GM23338 (cell line): ENCODE measurements around the gene HS6ST3. TPM values are rescaled to one million over a fixed set of nuclear protein-coding genes. Genes with fewer than 3 reads are reported as not detected.

Source experiments
- ATAC-seq: fragments of 200-7000 bp; cut with Tn5 transposase; 3 replicates; pipeline ENCODE4 v1.9.1; 2020
- DNase-seq: peaks from one replicate; pipeline ENCODE4 v3.0.0-alpha.2; 2015; ENCODE audit warnings: low spot score
- H2AFZ ChIP-seq: fragments of 200-600 bp; sonication (generic); 2 replicates; pipeline ENCODE4 v1.8.0; 2016; ENCODE audit warnings: antibody characterized with exemption, mild to moderate bottlenecking, moderate library complexity
- H3F3A ChIP-seq: fragments of 200-600 bp; sonication (generic); replicated peaks from 2 replicates; pipeline ENCODE4 v1.8.0; 2017; ENCODE audit warnings: antibody characterized with exemption, mixed run types, low read depth
- H3K27ac ChIP-seq: fragments of 200-600 bp; sonication (generic); 2 replicates; pipeline ENCODE4 v1.6.1; 2016; ENCODE audit warnings: low read depth
- H3K27me3 ChIP-seq: fragments of 200-600 bp; sonication (generic); 2 replicates; pipeline ENCODE4 v1.8.0; 2016; ENCODE audit warnings: mild to moderate bottlenecking, mixed run types, moderate library complexity; ENCODE audit not compliant: insufficient read depth
- H3K36me3 ChIP-seq: fragments of 200-600 bp; sonication (generic); 2 replicates; pipeline ENCODE4 v1.8.0; 2016; ENCODE audit warnings: mild to moderate bottlenecking; ENCODE audit not compliant: insufficient read depth
- H3K4me1 ChIP-seq: fragments of 200-600 bp; sonication (generic); 2 replicates; pipeline ENCODE4 v1.8.0; 2016; ENCODE audit warnings: mild to moderate bottlenecking, moderate library complexity; ENCODE audit not compliant: insufficient read depth
- H3K4me2 ChIP-seq: fragments of 200-600 bp; sonication (generic); 2 replicates; pipeline ENCODE4 v1.7.1; 2017; ENCODE audit warnings: mixed run types
- H3K4me3 ChIP-seq: fragments of 200-600 bp; sonication (generic); 2 replicates; pipeline ENCODE4 v1.6.1; 2016; ENCODE audit warnings: mixed run types
- H3K79me2 ChIP-seq: fragments of 200-600 bp; sonication (generic); replicated peaks from 2 replicates; pipeline ENCODE4 v1.8.0; 2017; ENCODE audit warnings: mild to moderate bottlenecking; ENCODE audit not compliant: insufficient read depth
- H3K9me2 ChIP-seq: fragments of 200-600 bp; sonication (generic); 2 replicates; pipeline ENCODE4 v1.8.0; 2017; ENCODE audit not compliant: insufficient read depth
- H4K20me1 ChIP-seq: fragments of 200-600 bp; sonication (generic); replicated peaks from 2 replicates; pipeline ENCODE4 v1.8.0; 2017; ENCODE audit warnings: mild to moderate bottlenecking; ENCODE audit not compliant: insufficient read depth
- H3K27ac Mint-ChIP-seq: 2 replicates; pipeline ENCODE4 v1.8.0; 2020; ENCODE audit warnings: inconsistent platforms, mild to moderate bottlenecking, moderate library complexity, mixed read lengths
- H3K27me3 Mint-ChIP-seq: 3 replicates; pipeline ENCODE4 v1.8.0; 2022; ENCODE audit warnings: low read depth, mild to moderate bottlenecking, moderate library complexity, mixed read lengths, inconsistent platforms; ENCODE audit not compliant: insufficient read depth, poor library complexity
- H3K36me3 Mint-ChIP-seq: 3 replicates; pipeline ENCODE4 v1.8.0; 2021; ENCODE audit warnings: low read depth, mild to moderate bottlenecking, inconsistent platforms, moderate library complexity, mixed read lengths
- H3K4me1 Mint-ChIP-seq: 3 replicates; pipeline ENCODE4 v1.8.0; 2020; ENCODE audit warnings: mild to moderate bottlenecking, inconsistent platforms, mixed read lengths
- H3K4me3 Mint-ChIP-seq: 3 replicates; pipeline ENCODE4 v1.8.0; 2021; ENCODE audit warnings: moderate library complexity, mild to moderate bottlenecking, inconsistent platforms, mixed read lengths
- H3K9me3 Mint-ChIP-seq: 3 replicates; pipeline ENCODE4 v1.8.0; 2020; ENCODE audit warnings: moderate library complexity, mild to moderate bottlenecking, inconsistent platforms, mixed read lengths
- CTCF ChIP-seq, 2 experiments: fragments of 200-600 bp in 1 of 2; sonication (generic) in 1 of 2; conservative IDR thresholded peaks; 2 replicates each; pipeline versions ENCODE4 v1.5.1 to v1.6.1; 2016 to 2017; ENCODE audit warnings: antibody characterized with exemption in 2 of 2, low read depth in 2 of 2, mild to moderate bottlenecking in 2 of 2, moderate library complexity in 1 of 2
- polyA plus RNA-seq: library from polyadenylated mRNA; unstranded; fragments of >200 nt; fragmentation: Nextera tagmentation; extraction: Ambion mirVana; gene quantifications from 2 replicates; pipeline ENCODE4 v1.2.1, GENCODE V29; 2016
- total RNA-seq: library from RNA; depleted of rRNA; stranded (reverse); fragments of >200 nt; shearing (Covaris generic); gene quantifications from 2 replicates; pipeline ENCODE4 v1.2.3, GENCODE V29; 2014
- TF ChIP-seq, protein P1 (sequence below): IDR thresholded peaks from 2 replicates; pipeline ENCODE4 v1.6.1; 2016; ENCODE audit warnings: antibody characterized with exemption
- TF ChIP-seq, protein P2 (sequence below): fragments of 250-450 bp; sonication (Bioruptor Pico); IDR thresholded peaks from 2 replicates; pipeline ENCODE4 v1.5.0; 2020; ENCODE audit warnings: mild to moderate bottlenecking, moderate library complexity

HS6ST3 gene
- total and polyA plus RNA-seq, 2 experiments from 2014 or later: 0.52 to 0.80 TPM

DNA sequence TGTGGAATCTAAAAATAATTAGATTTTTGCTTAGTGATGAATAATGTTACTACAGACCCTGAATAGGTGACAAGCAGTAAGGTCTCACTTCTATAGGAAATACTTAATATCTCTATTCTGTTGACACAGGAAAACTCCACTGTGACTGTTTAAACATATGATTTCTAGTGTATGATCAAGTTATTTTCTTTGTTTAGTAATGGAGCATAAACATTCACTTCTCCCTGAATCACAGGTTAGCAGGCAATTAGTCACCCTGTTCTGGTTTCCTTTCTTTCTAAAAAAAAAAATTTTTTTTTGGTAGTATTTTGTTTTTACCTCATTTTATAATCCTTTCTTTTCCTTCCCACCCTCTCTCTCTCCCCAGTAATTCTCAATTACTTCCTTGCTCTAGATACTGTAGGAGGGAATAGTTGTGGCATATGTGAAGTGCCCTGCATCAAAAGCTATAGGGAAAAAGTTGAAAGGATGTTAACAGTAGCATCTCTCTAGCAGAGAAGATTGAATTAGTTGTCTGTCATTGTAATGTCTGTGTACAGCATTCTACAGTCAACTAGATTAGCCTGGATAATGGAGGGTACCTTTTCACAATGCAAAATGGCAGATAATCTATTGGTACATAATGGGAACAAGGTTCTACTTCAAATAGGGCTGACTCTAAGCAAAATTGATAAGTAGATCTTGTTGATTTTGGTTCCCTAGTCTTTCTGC is 3.5 kb downstream of the HS6ST3 start:
- H3K4me2 ChIP-seq: no peak overlapping the region
- no peaks in the 10 kb centered on the region for H3K36me3 Mint-ChIP-seq
- TF ChIP-seq, protein P1, sequence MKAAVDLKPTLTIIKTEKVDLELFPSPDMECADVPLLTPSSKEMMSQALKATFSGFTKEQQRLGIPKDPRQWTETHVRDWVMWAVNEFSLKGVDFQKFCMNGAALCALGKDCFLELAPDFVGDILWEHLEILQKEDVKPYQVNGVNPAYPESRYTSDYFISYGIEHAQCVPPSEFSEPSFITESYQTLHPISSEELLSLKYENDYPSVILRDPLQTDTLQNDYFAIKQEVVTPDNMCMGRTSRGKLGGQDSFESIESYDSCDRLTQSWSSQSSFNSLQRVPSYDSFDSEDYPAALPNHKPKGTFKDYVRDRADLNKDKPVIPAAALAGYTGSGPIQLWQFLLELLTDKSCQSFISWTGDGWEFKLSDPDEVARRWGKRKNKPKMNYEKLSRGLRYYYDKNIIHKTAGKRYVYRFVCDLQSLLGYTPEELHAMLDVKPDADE: no peak
- no peak for TF ChIP-seq CTCF (conservative IDR thresholded peaks at IDR 0.05; ENCODE audit: low read depth in 2 of 2)
- peaks cover 61% of the 10 kb centered on the region for H3K27me3 ChIP-seq
- DNase-seq (no peak), ATAC-seq (no peak)
- no peaks in the 10 kb centered on the region for H3K9me2 ChIP-seq
- peaks cover 42% of the 10 kb centered on the region for H3K27me3 Mint-ChIP-seq
- H3K79me2 ChIP-seq: no peaks in the 10 kb centered on the region; the same call in 1 of the 2 replicates
- H4K20me1 ChIP-seq: no peaks in the 10 kb centered on the region
- peaks cover 9% of the 10 kb centered on the region; the same call in 1 of the 2 replicates for H3K4me1 ChIP-seq
- no peaks in the 10 kb centered on the region for H3F3A ChIP-seq
- no peaks in the 10 kb centered on the region for H3K36me3 ChIP-seq
- no peak overlapping the region for H3K4me3 ChIP-seq
- no peak overlapping the region for H3K4me3 Mint-ChIP-seq
- H3K27ac ChIP-seq: no peak overlapping the region
- no peak overlapping the region for H2AFZ ChIP-seq
- peaks cover 10% of the 10 kb centered on the region for H3K4me1 Mint-ChIP-seq
- no peaks in the 10 kb centered on the region; the same call in 2 of the 3 replicates for H3K9me3 Mint-ChIP-seq
- no peak overlapping the region for H3K27ac Mint-ChIP-seq

DNA sequence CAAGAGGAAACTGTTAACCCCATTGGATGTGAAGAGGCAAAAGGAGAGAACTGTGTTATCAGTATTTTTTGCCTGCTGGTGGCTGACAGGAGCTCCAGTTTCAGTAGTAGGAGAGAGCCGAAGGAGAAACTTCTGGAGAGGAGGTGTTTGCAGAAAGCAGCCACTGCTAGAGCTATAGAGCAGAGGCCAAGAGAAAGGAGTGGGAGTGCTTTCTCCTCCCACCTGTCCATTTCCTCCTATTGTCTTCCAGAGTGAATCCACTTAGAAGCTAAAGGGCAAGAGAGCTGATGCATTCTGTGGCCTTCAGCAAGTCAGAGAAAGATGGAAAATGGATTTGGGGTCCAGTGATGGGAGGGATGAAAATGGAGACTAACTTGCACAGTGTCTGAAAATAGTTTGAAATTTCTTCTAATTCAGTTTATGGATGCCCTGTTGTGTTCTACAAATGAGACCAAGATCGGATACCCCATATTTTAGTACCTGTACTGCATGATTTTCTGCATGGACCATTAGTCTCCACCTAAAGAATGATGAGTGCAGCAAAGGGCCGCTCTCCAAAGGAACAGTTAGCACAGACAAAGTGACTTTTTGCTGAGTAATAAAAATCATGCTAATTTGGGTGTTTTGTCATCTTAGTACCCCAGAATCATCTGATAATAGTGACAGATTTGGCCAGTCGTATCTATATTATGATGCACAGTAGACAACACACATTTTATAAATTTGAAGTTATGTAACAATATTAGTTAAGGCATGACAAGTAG is 10.7 kb downstream of the HS6ST3 start:
- Histone ChIP-seq H3K9me2 (no peaks in the 10 kb centered on the region), H3K4me3 (no peak overlapping the region), H2AFZ (0 out of 2 replicates have a peak overlapping the region, but pooled peaks have one; percentile 21), H3K4me2 (no peak overlapping the region), H3K36me3 (no peaks in the 10 kb centered on the region), H3K27me3 (no peaks in the 10 kb centered on the region), H4K20me1 (no peaks in the 10 kb centered on the region), H3K4me1 (peaks cover 9% of the 10 kb centered on the region; the same call in 1 of the 2 replicates), H3F3A (no peaks in the 10 kb centered on the region), H3K79me2 (no peaks in the 10 kb centered on the region), H3K27ac (no peak overlapping the region)
- peak; percentile 40 for DNase-seq
- Mint-ChIP-seq H3K9me3 (no peaks in the 10 kb centered on the region; the same call in 2 of the 3 replicates), H3K4me3 (no peak overlapping the region), H3K27me3 (peaks cover 4% of the 10 kb centered on the region), H3K4me1 (peaks cover 22% of the 10 kb centered on the region; the same call in 2 of the 3 replicates), H3K27ac (no peak overlapping the region), H3K36me3 (no peaks in the 10 kb centered on the region; the same call in 2 of the 3 replicates)
- ATAC-seq: peak; percentile 76
- no peak for TF ChIP-seq CTCF (conservative IDR thresholded peaks at IDR 0.05; ENCODE audit: low read depth in 2 of 2)
- TF ChIP-seq, protein P2, sequence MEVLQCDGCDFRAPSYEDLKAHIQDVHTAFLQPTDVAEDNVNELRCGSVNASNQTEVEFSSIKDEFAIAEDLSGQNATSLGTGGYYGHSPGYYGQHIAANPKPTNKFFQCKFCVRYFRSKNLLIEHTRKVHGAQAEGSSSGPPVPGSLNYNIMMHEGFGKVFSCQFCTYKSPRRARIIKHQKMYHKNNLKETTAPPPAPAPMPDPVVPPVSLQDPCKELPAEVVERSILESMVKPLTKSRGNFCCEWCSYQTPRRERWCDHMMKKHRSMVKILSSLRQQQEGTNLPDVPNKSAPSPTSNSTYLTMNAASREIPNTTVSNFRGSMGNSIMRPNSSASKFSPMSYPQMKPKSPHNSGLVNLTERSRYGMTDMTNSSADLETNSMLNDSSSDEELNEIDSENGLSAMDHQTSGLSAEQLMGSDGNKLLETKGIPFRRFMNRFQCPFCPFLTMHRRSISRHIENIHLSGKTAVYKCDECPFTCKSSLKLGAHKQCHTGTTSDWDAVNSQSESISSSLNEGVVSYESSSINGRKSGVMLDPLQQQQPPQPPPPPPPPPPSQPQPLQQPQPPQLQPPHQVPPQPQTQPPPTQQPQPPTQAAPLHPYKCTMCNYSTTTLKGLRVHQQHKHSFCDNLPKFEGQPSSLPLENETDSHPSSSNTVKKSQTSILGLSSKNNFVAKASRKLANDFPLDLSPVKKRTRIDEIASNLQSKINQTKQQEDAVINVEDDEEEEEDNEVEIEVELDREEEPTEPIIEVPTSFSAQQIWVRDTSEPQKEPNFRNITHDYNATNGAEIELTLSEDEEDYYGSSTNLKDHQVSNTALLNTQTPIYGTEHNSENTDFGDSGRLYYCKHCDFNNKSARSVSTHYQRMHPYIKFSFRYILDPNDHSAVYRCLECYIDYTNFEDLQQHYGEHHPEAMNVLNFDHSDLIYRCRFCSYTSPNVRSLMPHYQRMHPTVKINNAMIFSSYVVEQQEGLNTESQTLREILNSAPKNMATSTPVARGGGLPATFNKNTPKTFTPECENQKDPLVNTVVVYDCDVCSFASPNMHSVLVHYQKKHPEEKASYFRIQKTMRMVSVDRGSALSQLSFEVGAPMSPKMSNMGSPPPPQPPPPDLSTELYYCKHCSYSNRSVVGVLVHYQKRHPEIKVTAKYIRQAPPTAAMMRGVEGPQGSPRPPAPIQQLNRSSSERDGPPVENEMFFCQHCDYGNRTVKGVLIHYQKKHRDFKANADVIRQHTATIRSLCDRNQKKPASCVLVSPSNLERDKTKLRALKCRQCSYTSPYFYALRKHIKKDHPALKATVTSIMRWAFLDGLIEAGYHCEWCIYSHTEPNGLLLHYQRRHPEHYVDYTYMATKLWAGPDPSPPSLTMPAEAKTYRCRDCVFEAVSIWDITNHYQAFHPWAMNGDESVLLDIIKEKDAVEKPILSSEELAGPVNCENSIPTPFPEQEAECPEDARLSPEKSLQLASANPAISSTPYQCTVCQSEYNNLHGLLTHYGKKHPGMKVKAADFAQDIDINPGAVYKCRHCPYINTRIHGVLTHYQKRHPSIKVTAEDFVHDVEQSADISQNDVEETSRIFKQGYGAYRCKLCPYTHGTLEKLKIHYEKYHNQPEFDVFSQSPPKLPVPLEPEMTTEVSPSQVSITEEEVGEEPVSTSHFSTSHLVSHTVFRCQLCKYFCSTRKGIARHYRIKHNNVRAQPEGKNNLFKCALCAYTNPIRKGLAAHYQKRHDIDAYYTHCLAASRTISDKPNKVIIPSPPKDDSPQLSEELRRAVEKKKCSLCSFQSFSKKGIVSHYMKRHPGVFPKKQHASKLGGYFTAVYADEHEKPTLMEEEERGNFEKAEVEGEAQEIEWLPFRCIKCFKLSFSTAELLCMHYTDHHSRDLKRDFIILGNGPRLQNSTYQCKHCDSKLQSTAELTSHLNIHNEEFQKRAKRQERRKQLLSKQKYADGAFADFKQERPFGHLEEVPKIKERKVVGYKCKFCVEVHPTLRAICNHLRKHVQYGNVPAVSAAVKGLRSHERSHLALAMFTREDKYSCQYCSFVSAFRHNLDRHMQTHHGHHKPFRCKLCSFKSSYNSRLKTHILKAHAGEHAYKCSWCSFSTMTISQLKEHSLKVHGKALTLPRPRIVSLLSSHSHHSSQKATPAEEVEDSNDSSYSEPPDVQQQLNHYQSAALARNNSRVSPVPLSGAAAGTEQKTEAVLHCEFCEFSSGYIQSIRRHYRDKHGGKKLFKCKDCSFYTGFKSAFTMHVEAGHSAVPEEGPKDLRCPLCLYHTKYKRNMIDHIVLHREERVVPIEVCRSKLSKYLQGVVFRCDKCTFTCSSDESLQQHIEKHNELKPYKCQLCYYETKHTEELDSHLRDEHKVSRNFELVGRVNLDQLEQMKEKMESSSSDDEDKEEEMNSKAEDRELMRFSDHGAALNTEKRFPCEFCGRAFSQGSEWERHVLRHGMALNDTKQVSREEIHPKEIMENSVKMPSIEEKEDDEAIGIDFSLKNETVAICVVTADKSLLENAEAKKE (CRISPR knock-in tag): peak; percentile 65; the same call in 1 of the 2 replicates
